ENCODE results near the gene C17orf100. TPM values are rescaled to one million over a fixed set of nuclear protein-coding genes. Genes with fewer than 3 reads are reported as not detected.

C17orf100 gene
- total and polyA plus RNA-seq, 2 of the 13 experiments (the other 11 are each of a cell fraction or from before 2014, with no cell fraction given) = 3.6 to 8.7 TPM

GRCh38 chr17:6651354-6651918 lies at the start of gene C17orf100, which contains the start of gene MED31 (continued):
- TF ChIP-seq THAP7 (CRISPR knock-in tag; IDR thresholded peaks at IDR 0.05) (0 out of 2 replicates have a peak, but pooled peaks have one; percentile 20), KAT7 (CRISPR knock-in tag; IDR thresholded peaks at IDR 0.05; ENCODE audit: borderline replicate concordance) (no peak), ZFAT (CRISPR knock-in tag; conservative IDR thresholded peaks at IDR 0.05) (no peak), ZNF451 (CRISPR knock-in tag; IDR thresholded peaks at IDR 0.05) (no peak), MBD4 (IDR thresholded peaks at IDR 0.05; ENCODE audit: borderline replicate concordance, low read length) (no peak), ZBTB33 (CRISPR knock-in tag; IDR thresholded peaks at IDR 0.05) (no peak), TGIF2 (CRISPR knock-in tag; IDR thresholded peaks at IDR 0.05) (peak; percentile 62; the same call in 1 of the 2 replicates), ELF3 (CRISPR knock-in tag; IDR thresholded peaks at IDR 0.05) (no peak), ZNF773 (CRISPR knock-in tag; IDR thresholded peaks at IDR 0.05; ENCODE audit: borderline replicate concordance) (no peak), CAMTA2 (CRISPR knock-in tag; IDR thresholded peaks at IDR 0.05; ENCODE audit: borderline replicate concordance) (no peak), ZNF782 (CRISPR knock-in tag; IDR thresholded peaks at IDR 0.05; ENCODE audit: borderline replicate concordance) (no peak), ZNF576 (CRISPR knock-in tag; IDR thresholded peaks at IDR 0.05) (no peak), SMARCE1 (IDR thresholded peaks at IDR 0.05; ENCODE audit: borderline replicate concordance) (no peak), ZNF138 (CRISPR knock-in tag; IDR thresholded peaks at IDR 0.05; ENCODE audit: low read depth) (no peak), SMC3 (IDR thresholded peaks at IDR 0.05; ENCODE audit: low read length) (no peak), CBX2 (IDR thresholded peaks at IDR 0.05; ENCODE audit: low read depth, low read length) (no peak), CBX2 (CRISPR knock-in tag; IDR thresholded peaks at IDR 0.05; ENCODE audit: low read depth) (no peak), AKAP8 (CRISPR knock-in tag; IDR thresholded peaks at IDR 0.05) (no peak), ZNF224 (CRISPR knock-in tag; IDR thresholded peaks at IDR 0.05) (no peak), ZNF737 (CRISPR knock-in tag; IDR thresholded peaks at IDR 0.05; ENCODE audit: borderline replicate concordance) (no peak), ZSCAN5A (CRISPR knock-in tag; IDR thresholded peaks at IDR 0.05; ENCODE audit: borderline replicate concordance) (no peak), ATF7-NPFF (CRISPR knock-in tag; IDR thresholded peaks at IDR 0.05; ENCODE audit: low read depth) (no peak), RFX1 (IDR thresholded peaks at IDR 0.05) (peak; percentile 91), ZKSCAN1 (IDR thresholded peaks at IDR 0.05; ENCODE audit: low read length) (no peak), KDM4B (CRISPR knock-in tag; IDR thresholded peaks at IDR 0.05) (no peak), ZNF343 (CRISPR knock-in tag; IDR thresholded peaks at IDR 0.05) (no peak), SUZ12 (IDR thresholded peaks at IDR 0.05; ENCODE audit: low read depth, low read length) (peak; percentile 29; the same call in 1 of the 2 replicates), SOX13 (IDR thresholded peaks at IDR 0.05) (no peak), SOX13 (CRISPR knock-in tag; conservative IDR thresholded peaks at IDR 0.05 in 1 of 2, IDR thresholded peaks at IDR 0.05 in 1 of 2) (no peak), ZNF775 (CRISPR knock-in tag; IDR thresholded peaks at IDR 0.05; ENCODE audit: borderline replicate concordance) (no peak)
